Karpas-422 (cell line): ENCODE data around the gene VPS51. TPM values are rescaled to one million over a fixed set of nuclear protein-coding genes. Genes with fewer than 3 reads are reported as not detected.
A peak's percentile ranks its signal among the peaks of the same experiment; 100 is the strongest.

ENCODE experiments used
- DNase-seq: peaks from one replicate; pipeline ENCODE4 v3.0.0-alpha.2; 2015
- H2AFZ ChIP-seq: fragments of 200-600 bp; sonication (generic); 2 replicates; pipeline ENCODE4 v1.6.1; 2014; ENCODE audit warnings: antibody characterized with exemption, low read length, mixed read lengths
- H3K27ac ChIP-seq: fragments of 200-600 bp; sonication (generic); 2 replicates; pipeline ENCODE4 v1.5.1; 2014; ENCODE audit warnings: mild to moderate bottlenecking, low read length, moderate library complexity
- H3K27me3 ChIP-seq: fragments of 200-600 bp; sonication (generic); 2 replicates; pipeline ENCODE4 v1.6.1; 2014; ENCODE audit warnings: low read length, mixed read lengths
- H3K36me3 ChIP-seq: fragments of 200-600 bp; sonication (generic); 2 replicates; pipeline ENCODE4 v1.6.1; 2014; ENCODE audit warnings: low read length, mixed read lengths; ENCODE audit not compliant: insufficient read depth
- H3K4me1 ChIP-seq: fragments of 200-600 bp; sonication (generic); 2 replicates; pipeline ENCODE4 v1.6.1; 2014; ENCODE audit warnings: mild to moderate bottlenecking, low read length, mixed read lengths
- H3K4me2 ChIP-seq: fragments of 200-600 bp; sonication (generic); 2 replicates; pipeline ENCODE4 v1.6.1; 2014; ENCODE audit warnings: low read length, low read depth, mild to moderate bottlenecking; ENCODE audit not compliant: poor library complexity, severe bottlenecking
- H3K4me3 ChIP-seq: fragments of 200-600 bp; sonication (generic); 2 replicates; pipeline ENCODE4 v1.5.1; 2014; ENCODE audit warnings: mild to moderate bottlenecking, antibody characterized with exemption, low read length, mixed read lengths
- H3K79me2 ChIP-seq: fragments of 200-600 bp; sonication (generic); 2 replicates; pipeline ENCODE4 v1.6.1; 2014; ENCODE audit warnings: mild to moderate bottlenecking, low read length, mixed read lengths
- H3K9ac ChIP-seq: fragments of 200-600 bp; sonication (generic); 2 replicates; pipeline ENCODE4 v1.6.0; 2014; ENCODE audit warnings: low read length
- H3K9me2 ChIP-seq: fragments of 200-600 bp; sonication (generic), shearing (Covaris generic); replicated peaks from 2 replicates; pipeline ENCODE4 v1.6.0; 2014; ENCODE audit warnings: mild to moderate bottlenecking, low read length, moderate library complexity; ENCODE audit not compliant: insufficient read depth
- H3K9me3 ChIP-seq: fragments of 300-700, 200-600 bp; sonication (generic); 2 replicates; pipeline ENCODE4 v1.6.1; 2014; ENCODE audit warnings: low read length, mixed read lengths
- H4K20me1 ChIP-seq: fragments of 200-600 bp; sonication (generic); 2 replicates; pipeline ENCODE4 v1.6.1; 2014; ENCODE audit warnings: mild to moderate bottlenecking, antibody characterized with exemption, low read length, low read depth; ENCODE audit not compliant: insufficient read depth
- total RNA-seq: library from RNA; depleted of rRNA; stranded (reverse); fragments of >200 nt; shearing (Covaris generic); gene quantifications from 2 replicates; pipeline ENCODE4 v1.2.3, GENCODE V29; 2014; ENCODE audit warnings: low replicate concordance

The VPS51 gene
- total RNA-seq, 1 experiment from 2014 or later: 78.9 TPM

GRCh38 chr11:65130631-65131416 lies 34.8 kb downstream of the VPS51 start:
- Histone ChIP-seq H3K4me1 (peaks cover 65% of the 10 kb centered on the region), H3K27ac (peak overlapping the region; percentile 100), H3K9ac (peak overlapping the region; percentile 99), H3K9me2 (no peaks in the 10 kb centered on the region), H3K4me2 (peak overlapping the region; percentile 98), H2AFZ (no peak overlapping the region), H3K27me3 (no peaks in the 10 kb centered on the region), H3K4me3 (peak overlapping the region; percentile 91), H3K36me3 (peaks cover 45% of the 10 kb centered on the region), H4K20me1 (peaks cover 34% of the 10 kb centered on the region; the same call in 1 of the 2 replicates), H3K9me3 (no peaks in the 10 kb centered on the region), H3K79me2 (peaks cover 27% of the 10 kb centered on the region)
- DNase-seq: peak; percentile 79

GRCh38 chr11:65131417-65131776 lies 35.4 kb downstream of the VPS51 start:
- Histone ChIP-seq H3K79me2 (peaks cover 27% of the 10 kb centered on the region), H3K4me1 (peaks cover 71% of the 10 kb centered on the region), H3K4me2 (peak overlapping the region; percentile 98), H4K20me1 (peaks cover 34% of the 10 kb centered on the region; the same call in 1 of the 2 replicates), H3K27me3 (no peaks in the 10 kb centered on the region), H3K9me3 (no peaks in the 10 kb centered on the region), H3K9me2 (no peaks in the 10 kb centered on the region), H3K4me3 (peak overlapping the region; percentile 91), H3K36me3 (peaks cover 45% of the 10 kb centered on the region), H2AFZ (no peak overlapping the region), H3K9ac (peak overlapping the region; percentile 99), H3K27ac (peak overlapping the region; percentile 100)
- DNase-seq: peak; percentile 43

- Histone ChIP-seq H4K20me1 (peaks cover 34% of the 10 kb centered on the region; the same call in 1 of the 2 replicates), H3K4me2 (peak overlapping the region; percentile 98), H3K79me2 (peaks cover 27% of the 10 kb centered on the region), H3K4me3 (peak overlapping the region; percentile 91), H3K4me1 (peaks cover 73% of the 10 kb centered on the region), H3K9me2 (no peaks in the 10 kb centered on the region), H3K36me3 (peaks cover 45% of the 10 kb centered on the region), H3K9ac (peak overlapping the region; percentile 99), H2AFZ (no peak overlapping the region), H3K27me3 (no peaks in the 10 kb centered on the region), H3K27ac (peak overlapping the region; percentile 100), H3K9me3 (no peaks in the 10 kb centered on the region)
- DNase-seq: no peak
Measured at GRCh38 chr11:65131895-65132237, 35.9 kb downstream of the VPS51 start.

GRCh38 chr11:65132238-65132987 lies 36.4 kb downstream of the VPS51 start:
- DNase-seq: peak; percentile 97
- no peaks in the 10 kb centered on the region for H3K9me2 ChIP-seq
- peak overlapping the region; percentile 98 for H3K4me2 ChIP-seq
- H3K4me3 ChIP-seq: peak overlapping the region; percentile 91
- H3K36me3 ChIP-seq: peaks cover 43% of the 10 kb centered on the region
- H3K79me2 ChIP-seq: peaks cover 27% of the 10 kb centered on the region
- no peaks in the 10 kb centered on the region for H3K9me3 ChIP-seq
- peak overlapping the region; percentile 99 for H3K9ac ChIP-seq
- H2AFZ ChIP-seq: no peak overlapping the region
- peak overlapping the region; percentile 100 for H3K27ac ChIP-seq
- H4K20me1 ChIP-seq: peaks cover 34% of the 10 kb centered on the region; the same call in 1 of the 2 replicates
- peaks cover 70% of the 10 kb centered on the region for H3K4me1 ChIP-seq
- no peaks in the 10 kb centered on the region for H3K27me3 ChIP-seq

- Histone ChIP-seq H3K4me2 (peak overlapping the region; percentile 98), H3K9me2 (no peaks in the 10 kb centered on the region), H3K4me1 (peaks cover 63% of the 10 kb centered on the region), H3K9ac (peak overlapping the region; percentile 99), H2AFZ (no peak overlapping the region), H4K20me1 (peaks cover 34% of the 10 kb centered on the region; the same call in 1 of the 2 replicates), H3K4me3 (peak overlapping the region; percentile 91), H3K9me3 (no peaks in the 10 kb centered on the region), H3K27ac (peak overlapping the region; percentile 100), H3K27me3 (no peaks in the 10 kb centered on the region), H3K36me3 (peaks cover 36% of the 10 kb centered on the region), H3K79me2 (peaks cover 27% of the 10 kb centered on the region)
- DNase-seq: peak; percentile 95
Measured at GRCh38 chr11:65132988-65133700, 37.1 kb downstream of the VPS51 start.

- H2AFZ ChIP-seq: no peak overlapping the region
- peak; percentile 70 for DNase-seq
Measured at GRCh38 chr11:65133724-65134123, 37.7 kb downstream of the VPS51 start.

GRCh38 chr11:65134240-65134951 lies 38.4 kb downstream of the VPS51 start, which contains the start of gene SYVN1:
SYVN1 (minus strand) TSS chr11:65134519; CDS start chr11:65133601, 918 bp downstream.
- Histone ChIP-seq H3K9ac (peak within 1 kb of the TSS; percentile 99), H3K36me3 (peaks cover 23% of the 10 kb centered on the region), H3K79me2 (peaks cover 27% of the 10 kb centered on the region), H3K27ac (peak within 1 kb of the TSS; percentile 100), H3K4me1 (peaks cover 50% of the 10 kb centered on the region), H3K4me3 (peak within 1 kb of the TSS; percentile 91), H4K20me1 (peaks cover 28% of the 10 kb centered on the region; the same call in 1 of the 2 replicates), H3K4me2 (peak within 1 kb of the TSS; percentile 98), H3K27me3 (no peaks in the 10 kb centered on the region), H2AFZ (peak within 1 kb of the TSS; percentile 87; the same call in 1 of the 2 replicates), H3K9me3 (no peaks in the 10 kb centered on the region), H3K9me2 (no peaks in the 10 kb centered on the region)
- DNase-seq: peak; percentile 96

More at GRCh38 chr11:65133724-65134123, 37.7 kb downstream of the VPS51 start:
- Histone ChIP-seq H3K4me3 (peak overlapping the region; percentile 91), H3K27ac (peak overlapping the region; percentile 100), H3K27me3 (no peaks in the 10 kb centered on the region), H3K4me1 (peaks cover 57% of the 10 kb centered on the region), H3K9ac (peak overlapping the region; percentile 99), H3K79me2 (peaks cover 27% of the 10 kb centered on the region), H3K4me2 (peak overlapping the region; percentile 98), H3K9me2 (no peaks in the 10 kb centered on the region), H3K9me3 (no peaks in the 10 kb centered on the region), H3K36me3 (peaks cover 30% of the 10 kb centered on the region), H4K20me1 (peaks cover 34% of the 10 kb centered on the region; the same call in 1 of the 2 replicates)
